Naive thymus-derived CD8-positive, alpha-beta T cell (primary cell): ENCODE results near the gene GNG13. TPM values are rescaled to one million over a fixed set of nuclear protein-coding genes. Genes with fewer than 3 reads are reported as not detected.
"Not testable (repeated sequence)": the region's sequence is repeated elsewhere in the genome, so short reads cannot be mapped to it uniquely, and the experiment has no call there.

Experiments
- ATAC-seq, 2 donors: fragments of 150-1000 bp; cut with Tn5 transposase in 1 of 2; sonication (Bioruptor Pico), chemical (Tn5 transposase) in 1 of 2; 1 replicate in 1 of 2; 2 replicates in 1 of 2; pipeline ENCODE4 v1.10.0; 2021; ENCODE audit warnings: mild to moderate bottlenecking in 2 of 2, moderate library complexity in 2 of 2
- POLR2A ChIA-PET: fragments of 350-600 bp; sonication (Branson Sonifier 250); formaldehyde crosslinking; loops from one replicate; lab custom pipeline; 2021; ENCODE audit warnings: antibody characterized with exemption; lab: Charles Lee
- DNase-seq, 10 donors: peaks; one replicate each; pipeline versions ENCODE4 v3.0.0 to v3.0.0-alpha.2; 2020 to 2022
- H3K27ac Mint-ChIP-seq, 10 donors: one replicate each; pipeline ENCODE4 v1.8.0; 2020 to 2022; ENCODE audit warnings: mild to moderate bottlenecking in 10 of 10, mixed read lengths in 10 of 10, moderate library complexity in 4 of 10, inconsistent platforms in 1 of 10
- H3K27me3 Mint-ChIP-seq, 5 donors: one replicate each; pipeline ENCODE4 v1.8.0; 2021 to 2022; ENCODE audit warnings: mixed read lengths in 5 of 5
- H3K36me3 Mint-ChIP-seq, 3 donors: one replicate each; pipeline ENCODE4 v1.8.0; 2020 to 2022; ENCODE audit warnings: mixed read lengths in 3 of 3, mild to moderate bottlenecking in 2 of 3, inconsistent platforms in 1 of 3
- H3K4me1 Mint-ChIP-seq, 4 donors: one replicate each; pipeline ENCODE4 v1.8.0; 2021 to 2022; ENCODE audit warnings: mixed read lengths in 4 of 4
- H3K4me3 Mint-ChIP-seq, 10 donors: one replicate each; pipeline ENCODE4 v1.8.0; 2020 to 2022; ENCODE audit warnings: mild to moderate bottlenecking in 10 of 10, mixed read lengths in 10 of 10, moderate library complexity in 6 of 10, inconsistent platforms in 1 of 10
- H3K9me3 Mint-ChIP-seq, 9 donors: one replicate each; pipeline ENCODE4 v1.8.0; 2020 to 2022; ENCODE audit warnings: mixed read lengths in 9 of 9, mild to moderate bottlenecking in 3 of 9, inconsistent platforms in 1 of 9, moderate library complexity in 1 of 9
- microRNA-seq: library from miRNA; unstranded; fragments of <30 nt; microRNA quantifications from one replicate; pipeline ENCODE4 v1.2.0, GENCODE V29; 2022; ENCODE audit warnings: borderline microRNAs expressed
- polyA plus RNA-seq, 3 donors: library from polyadenylated mRNA; unstranded; fragments of 300-500 nt; fragmentation: Illumina TruSeq; gene quantifications; one replicate each; pipeline ENCODE4 v1.2.3, GENCODE V29; 2021
- total RNA-seq, 8 experiments: library from RNA in 2 of 8; stranded (reverse) in 2 of 8; gene quantifications; one replicate each; pipeline ENCODE4 v1.2.3 and lab custom pipeline; 2021 to 2026

GNG13 gene
- total and polyA plus RNA-seq, 5 experiments from 2014 or later: not detected

DNA sequence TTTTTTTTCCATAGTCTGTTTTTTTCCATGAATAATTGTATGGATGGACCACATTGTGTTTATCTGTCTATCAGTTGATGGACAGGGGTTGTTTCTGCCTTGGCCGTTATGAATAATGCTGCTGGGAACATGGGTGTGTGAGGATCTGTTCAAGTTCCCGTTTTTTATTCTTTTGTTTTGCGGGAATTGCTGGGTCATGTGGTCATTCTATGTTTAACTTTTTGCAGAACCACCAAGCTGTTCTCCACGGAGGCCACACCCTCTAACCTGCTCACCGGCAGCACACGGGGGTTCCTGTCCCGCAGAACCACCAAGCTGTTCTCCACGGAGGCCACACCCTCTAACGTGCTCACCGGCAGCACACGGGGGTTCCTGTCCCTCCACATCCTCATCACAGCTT is 45.9 kb downstream of the GNG13 start:
- ATAC-seq: peak in 1 of 2 donors; percentile 86
- Mint-ChIP-seq H3K4me3 (no peak overlapping the region), H3K9me3 (peaks cover 0 to 2% (median 0%) of the 10 kb centered on the region in 9 donors), H3K36me3 (no peaks in the 10 kb centered on the region), H3K4me1 (peaks cover 0 to 11% (median 4%) of the 10 kb centered on the region in 4 donors), H3K27ac (no peak overlapping the region), H3K27me3 (peaks cover 0 to 8% (median 2%) of the 10 kb centered on the region in 5 donors)
- DNase-seq: no peak
- POLR2A ChIA-PET: interaction anchor here (0.7 to 0.8 kb wide), 2 partner anchors 30 to 104 kb away, joined by 3 to 5 read pairs; no protein-coding TSS in a partner anchor

DNA sequence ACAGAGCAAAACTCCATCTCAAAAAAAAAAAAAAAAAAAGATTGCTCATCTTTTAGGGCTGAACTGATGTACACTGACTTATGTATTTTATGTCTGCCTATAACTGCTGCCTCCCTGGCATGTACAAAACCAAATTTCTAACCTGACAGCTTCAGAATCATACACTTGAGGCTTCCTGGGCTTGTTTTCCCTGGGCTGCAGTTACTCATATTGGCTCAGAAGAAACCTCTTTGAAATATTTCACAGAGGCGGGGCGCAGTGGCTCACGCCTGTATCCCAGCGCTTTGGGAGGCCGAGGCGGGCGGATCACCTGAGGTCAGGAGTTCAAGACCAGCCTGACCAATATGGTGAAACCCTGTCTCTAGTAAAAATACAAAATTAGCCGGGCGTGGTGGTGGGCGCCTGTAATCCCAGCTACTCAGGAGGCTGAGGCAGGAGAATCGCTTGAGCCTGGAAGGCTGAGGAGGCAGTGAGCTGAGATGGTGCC is 46.4 kb downstream of the GNG13 start:
- H3K4me3 Mint-ChIP-seq, DNase-seq, ATAC-seq, H3K36me3 Mint-ChIP-seq, H3K27me3 Mint-ChIP-seq, H3K9me3 Mint-ChIP-seq: not testable (repeated sequence)
- H3K27ac Mint-ChIP-seq: peak overlapping the region in 1 of 10 donors; percentile 59
- peaks cover 0 to 11% (median 4%) of the 10 kb centered on the region in 4 donors for H3K4me1 Mint-ChIP-seq
- POLR2A ChIA-PET: interaction anchor here (0.7 to 0.8 kb wide), 2 partner anchors 31 to 104 kb away, joined by 3 to 5 read pairs; no protein-coding TSS in a partner anchor

DNA sequence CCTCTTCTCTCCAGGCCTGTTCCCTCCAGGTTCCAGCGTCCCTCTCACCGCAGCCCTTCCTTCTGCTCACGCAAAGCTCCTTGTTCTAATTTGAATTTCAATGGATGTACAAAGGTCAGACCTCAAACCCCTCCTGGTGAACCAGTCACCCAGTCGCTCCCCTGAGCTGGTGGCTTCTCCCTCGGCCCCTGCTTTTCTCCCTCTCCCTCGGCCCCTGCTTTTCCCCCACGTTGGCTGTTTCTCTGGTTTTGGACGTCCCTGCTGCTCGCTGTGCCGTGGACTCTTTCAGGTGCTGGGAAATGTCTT is 48.6 kb downstream of the GNG13 start:
- Mint-ChIP-seq H3K36me3 (no peaks in the 10 kb centered on the region), H3K27ac (peak overlapping the region in 2 of 10 donors; percentile 9 to 11), H3K4me1 (peaks cover 0 to 6% (median 3%) of the 10 kb centered on the region in 4 donors), H3K27me3 (peaks cover 0 to 4% (median 0%) of the 10 kb centered on the region in 5 donors), H3K9me3 (peaks cover 0 to 2% (median 0%) of the 10 kb centered on the region in 9 donors), H3K4me3 (no peak overlapping the region)
- POLR2A ChIA-PET: interaction anchor here (0.7 kb wide), 1 partner anchor 68 kb away, joined by 3 read pairs; the partner anchor contains the start of gene JMJD8
- DNase-seq: no peak
- ATAC-seq: no peak

DNA sequence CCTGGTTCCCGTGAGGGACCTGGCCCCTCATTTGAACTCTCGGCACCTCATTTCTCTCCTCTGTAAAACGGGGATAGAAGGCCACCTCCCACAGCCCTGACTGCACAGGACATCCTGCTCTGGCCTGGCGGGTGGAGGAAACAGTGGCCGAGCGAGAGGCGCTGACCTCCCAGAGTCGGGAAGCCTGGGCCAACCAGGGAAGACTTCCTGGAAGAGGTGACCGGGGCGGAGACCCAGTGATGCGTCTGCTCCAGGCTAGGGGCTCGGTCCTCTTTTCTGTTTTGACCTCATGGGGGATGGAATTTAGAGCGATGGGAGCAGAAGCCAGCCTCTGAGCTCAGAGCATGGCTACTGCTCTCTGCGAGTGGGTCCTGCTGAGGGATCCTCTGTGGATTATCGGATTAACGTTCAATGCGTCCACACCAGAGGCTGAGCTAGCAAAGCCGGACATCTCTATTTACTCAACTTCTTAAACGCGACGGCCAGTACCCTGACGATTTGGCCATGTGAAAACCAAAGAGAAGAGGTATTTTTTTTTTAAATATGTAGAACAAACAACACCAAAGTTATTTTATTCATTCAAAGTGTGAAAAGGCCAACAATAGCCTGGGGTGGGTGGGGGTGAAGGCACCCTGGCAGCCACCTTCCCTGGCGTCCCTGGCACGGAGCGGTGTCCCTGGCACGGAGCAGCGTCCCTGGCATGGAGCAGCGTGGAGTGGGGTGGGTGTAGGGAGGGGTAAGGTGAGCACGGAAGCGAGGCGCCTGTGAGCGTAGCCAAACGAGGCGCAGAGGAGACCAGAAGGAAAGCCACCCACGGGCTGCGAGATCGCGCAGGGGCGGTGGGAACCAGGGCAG is 49.2 kb downstream of the GNG13 start:
- DNase-seq (no peak), ATAC-seq (no peak)
- Mint-ChIP-seq H3K4me3 (no peak overlapping the region), H3K9me3 (no peaks in the 10 kb centered on the region), H3K36me3 (no peaks in the 10 kb centered on the region), H3K4me1 (peaks cover 0 to 6% (median 4%) of the 10 kb centered on the region in 4 donors), H3K27me3 (peaks cover 0 to 2% (median 0%) of the 10 kb centered on the region in 5 donors), H3K27ac (peak overlapping the region in 1 of 10 donors; percentile 9)
- POLR2A ChIA-PET: interaction anchor here (0.7 kb wide), 1 partner anchor 67 kb away, joined by 3 read pairs; the partner anchor contains the start of gene JMJD8

DNA sequence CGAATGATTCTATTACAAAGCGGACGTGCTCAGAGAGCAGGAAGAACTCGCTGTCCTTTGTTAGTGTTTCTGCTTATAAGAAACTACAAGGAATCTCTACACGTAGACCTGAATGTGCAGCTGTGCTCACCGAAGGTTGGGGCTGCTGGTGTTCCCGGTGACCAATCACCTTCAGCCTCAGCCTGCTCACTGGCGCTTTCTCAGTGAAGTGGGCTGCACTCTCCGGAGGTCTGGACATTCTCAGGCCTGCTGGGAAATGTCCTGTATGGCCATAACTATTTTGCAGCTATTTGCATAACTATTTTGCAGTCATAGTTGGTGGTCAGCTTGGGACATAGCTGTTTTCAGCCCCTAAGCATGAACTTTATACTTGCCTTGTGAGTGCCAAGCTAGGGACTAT is 50.0 kb downstream of the GNG13 start:
- Mint-ChIP-seq H3K36me3 (no peaks in the 10 kb centered on the region), H3K4me1 (peaks cover 0 to 6% (median 3%) of the 10 kb centered on the region in 4 donors)

DNA sequence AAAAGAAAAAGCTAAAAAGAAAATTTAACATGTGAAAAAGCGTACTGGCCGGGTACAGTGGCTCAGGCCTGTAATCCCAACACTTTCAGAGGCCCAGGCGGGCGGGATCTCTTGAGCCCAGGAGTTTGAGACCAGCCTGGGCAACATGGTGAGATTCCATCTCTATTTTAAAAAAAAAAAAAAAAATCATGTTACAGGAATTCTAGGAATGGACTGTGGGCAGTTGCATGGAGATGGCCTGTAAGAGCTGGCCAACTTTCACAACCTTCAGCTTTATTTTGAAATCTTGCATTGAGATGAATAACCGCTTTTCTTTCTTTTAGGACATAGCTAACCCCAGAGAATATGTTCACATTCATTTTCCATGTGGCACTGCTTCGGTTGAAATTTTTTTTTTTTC is 51.5 kb downstream of the GNG13 start:
- no peaks in the 10 kb centered on the region for H3K9me3 Mint-ChIP-seq
- POLR2A ChIA-PET: no interaction called here
- H3K36me3 Mint-ChIP-seq: no peaks in the 10 kb centered on the region
- DNase-seq: no peak
- no peak overlapping the region for H3K4me3 Mint-ChIP-seq
- H3K4me1 Mint-ChIP-seq: peaks cover 0 to 2% (median 0%) of the 10 kb centered on the region in 4 donors
- no peaks in the 10 kb centered on the region for H3K27me3 Mint-ChIP-seq
- ATAC-seq: no peak
- H3K27ac Mint-ChIP-seq: no peak overlapping the region

More for the DNA sequence above, 50.0 kb downstream of the GNG13 start:
- no peak overlapping the region for H3K4me3 Mint-ChIP-seq
- ATAC-seq (no peak), DNase-seq (no peak)
- no peaks in the 10 kb centered on the region for H3K9me3 Mint-ChIP-seq
- no peak overlapping the region for H3K27ac Mint-ChIP-seq
- POLR2A ChIA-PET: interaction anchor here (0.5 kb wide), 1 partner anchor 238 kb away, joined by 3 read pairs; no protein-coding TSS in a partner anchor
- H3K27me3 Mint-ChIP-seq: no peaks in the 10 kb centered on the region

Small RNA genes within 50 kb of the gene (microRNA-seq; reads per million reads assigned to microRNA genes)
- not detected for gene MIR662

Other genes with a start within 250 kb of the GNG13 start
- not detected for gene PRR35, start 240.3 kb downstream of the GNG13 start, total RNA-seq
- gene PRR35, start 240.3 kb downstream of the GNG13 start, polyA plus RNA-seq: not detected
- gene NHLRC4, start 233.7 kb downstream of the GNG13 start, total RNA-seq: 1 to 10 TPM; 4.7 to 5.3 TPM
- gene NHLRC4, start 233.7 kb downstream of the GNG13 start, polyA plus RNA-seq: 1 to 10 TPM; 1.5 to 3.3 (median 1.7) TPM
- gene PIGQ, start 230.8 kb downstream of the GNG13 start, total RNA-seq: 10 to 100 TPM; 55.8 to 59.0 TPM
- 10 to 100 TPM in 1 of 3 donors, 1 to 10 TPM in 2; 8.8 to 13.4 (median 9.3) TPM for gene PIGQ, start 230.8 kb downstream of the GNG13 start, polyA plus RNA-seq
- 10 to 100 TPM; 18.6 to 19.9 TPM for gene RAB40C, start 210.7 kb downstream of the GNG13 start, total RNA-seq
- gene RAB40C, start 210.7 kb downstream of the GNG13 start, polyA plus RNA-seq: 10 to 100 TPM in 1 of 3 donors, 1 to 10 TPM in 2; 5.8 to 14.6 (median 6.2) TPM
- gene WFIKKN1, start 169.7 kb downstream of the GNG13 start, total RNA-seq: under 1 TPM; 0.47 to 0.57 TPM
- gene WFIKKN1, start 169.7 kb downstream of the GNG13 start, polyA plus RNA-seq: under 1 TPM in 1 of 3 donors, not detected in 2; 0.07 TPM
- 10 to 100 TPM; 69.2 to 72.6 TPM for gene METTL26, start 164.4 kb downstream of the GNG13 start, total RNA-seq
- gene METTL26, start 164.4 kb downstream of the GNG13 start, polyA plus RNA-seq: 10 to 100 TPM; 88.4 to 98.4 (median 89.8) TPM
- gene MCRIP2, start 158.9 kb downstream of the GNG13 start, total RNA-seq: 10 to 100 TPM; 31.9 to 32.2 TPM
- gene MCRIP2, start 158.9 kb downstream of the GNG13 start, polyA plus RNA-seq: 10 to 100 TPM; 28.1 to 36.6 (median 35.5) TPM
- 10 to 100 TPM; 17.8 to 19.2 TPM for gene WDR90, start 151.4 kb downstream of the GNG13 start, total RNA-seq
- 1 to 10 TPM in 2 of 3 donors, under 1 TPM in 1; 0.27 to 2.5 (median 1.5) TPM for gene WDR90, start 151.4 kb downstream of the GNG13 start, polyA plus RNA-seq
- gene RHOT2, start 132.6 kb downstream of the GNG13 start, total RNA-seq: 100 to 1,000 TPM; 220 TPM
- gene RHOT2, start 132.6 kb downstream of the GNG13 start, polyA plus RNA-seq: 10 to 100 TPM; 25.1 to 44.8 (median 31.8) TPM
- gene RHBDL1, start 125.1 kb downstream of the GNG13 start, total RNA-seq: 1 to 10 TPM; 1.3 to 1.4 TPM
- gene RHBDL1, start 125.1 kb downstream of the GNG13 start, polyA plus RNA-seq: not detected
- gene STUB1, start 120.3 kb downstream of the GNG13 start, total RNA-seq: 100 to 1,000 TPM in 1 of 2 experiments, 10 to 100 TPM in 1; 86.4 to 103 TPM
- gene STUB1, start 120.3 kb downstream of the GNG13 start, polyA plus RNA-seq: 100 to 1,000 TPM; 133 to 142 (median 135) TPM
- 10 to 100 TPM; 40.8 to 41.2 TPM for gene JMJD8, start 116.4 kb downstream of the GNG13 start, total RNA-seq
- 10 to 100 TPM; 31.7 to 62.8 (median 46.0) TPM for gene JMJD8, start 116.4 kb downstream of the GNG13 start, polyA plus RNA-seq
- 10 to 100 TPM; 16.1 to 18.4 TPM for gene WDR24, start 110.3 kb downstream of the GNG13 start, total RNA-seq
- gene WDR24, start 110.3 kb downstream of the GNG13 start, polyA plus RNA-seq: 10 to 100 TPM; 12.7 to 18.9 (median 14.7) TPM
- 10 to 100 TPM; 28.4 to 29.3 TPM for gene FBXL16, start 94.9 kb downstream of the GNG13 start, total RNA-seq
- 10 to 100 TPM in 1 of 3 donors, 1 to 10 TPM in 2; 3.0 to 22.0 (median 9.5) TPM for gene FBXL16, start 94.9 kb downstream of the GNG13 start, polyA plus RNA-seq
- gene METRN, start 85.6 kb downstream of the GNG13 start, total RNA-seq: 10 to 100 TPM; 13.1 to 14.4 TPM
- 10 to 100 TPM; 22.1 to 40.9 (median 35.8) TPM for gene METRN, start 85.6 kb downstream of the GNG13 start, polyA plus RNA-seq
- gene ANTKMT, start 79.6 kb downstream of the GNG13 start, total RNA-seq: 10 to 100 TPM; 44.3 to 48.2 TPM
- gene ANTKMT, start 79.6 kb downstream of the GNG13 start, polyA plus RNA-seq: 100 to 1,000 TPM in 2 of 3 donors, 10 to 100 TPM in 1; 93.5 to 128 (median 113) TPM
- gene CCDC78, start 74.3 kb downstream of the GNG13 start, total RNA-seq: 10 to 100 TPM; 12.0 to 15.1 TPM
- gene CCDC78, start 74.3 kb downstream of the GNG13 start, polyA plus RNA-seq: 1 to 10 TPM in 2 of 3 donors, not detected in 1; 1.1 to 1.4 TPM
- 10 to 100 TPM; 50.1 to 67.0 TPM for gene HAGHL, start 73.6 kb downstream of the GNG13 start, total RNA-seq
- 1 to 10 TPM; 5.0 to 6.2 (median 6.0) TPM for gene HAGHL, start 73.6 kb downstream of the GNG13 start, polyA plus RNA-seq
- gene CIAO3, start 59.7 kb downstream of the GNG13 start, total RNA-seq: 10 to 100 TPM; 56.0 to 56.4 TPM
- 10 to 100 TPM; 13.7 to 25.7 (median 16.9) TPM for gene CIAO3, start 59.7 kb downstream of the GNG13 start, polyA plus RNA-seq
- gene MSLN, start 40.0 kb downstream of the GNG13 start, total RNA-seq: not detected
- not detected for gene MSLN, start 40.0 kb downstream of the GNG13 start, polyA plus RNA-seq
- gene RPUSD1, start 12.4 kb downstream of the GNG13 start, total RNA-seq: 10 to 100 TPM; 27.7 to 29.1 TPM
- gene RPUSD1, start 12.4 kb downstream of the GNG13 start, polyA plus RNA-seq: 10 to 100 TPM; 19.7 to 32.2 (median 22.0) TPM
- 10 to 100 TPM; 47.8 to 54.3 TPM for gene CHTF18, start 12.1 kb downstream of the GNG13 start, total RNA-seq
- 1 to 10 TPM; 3.5 to 4.3 (median 4.0) TPM for gene CHTF18, start 12.1 kb downstream of the GNG13 start, polyA plus RNA-seq
- 10 to 100 TPM; 40.7 to 45.1 TPM for gene LMF1, start 170.2 kb upstream of the GNG13 start, total RNA-seq
- gene LMF1, start 170.2 kb upstream of the GNG13 start, polyA plus RNA-seq: 10 to 100 TPM; 12.2 to 13.6 (median 12.9) TPM
- gene SOX8, start 181.0 kb upstream of the GNG13 start, total RNA-seq: 1 to 10 TPM; 3.0 to 4.3 TPM
- 1 to 10 TPM; 1.3 to 5.1 (median 1.3) TPM for gene SOX8, start 181.0 kb upstream of the GNG13 start, polyA plus RNA-seq